NCI-H146 treated with DMSO at 0.1 percent for 48 hours (cell line): ENCODE results near the gene NR3C1.
"Not testable (repeated sequence)": the region's sequence is repeated elsewhere in the genome, so short reads cannot be mapped to it uniquely, and the experiment has no call there.

Source experiments
- DNase-seq: peaks from one replicate; lab custom pipeline; 2025; ENCODE audit not compliant: unreplicated experiment; lab: John Stamatoyannopoulos, UW

NR3C1 gene

GRCh38 chr5:143341807-143342570 is 61.5 kb downstream of the NR3C1 start:
- DNase-seq = no peak

- DNase-seq = no peak
These were observed 62.4 kb downstream of the NR3C1 start for GRCh38 chr5:143340891-143341685.

- no peak for DNase-seq
These were observed 64.7 kb downstream of the NR3C1 start for GRCh38 chr5:143338658-143339366.

GRCh38 chr5:143337946-143338345 is 65.5 kb downstream of the NR3C1 start:
- no peak for DNase-seq

GRCh38 chr5:143336485-143336884 is 67.0 kb downstream of the NR3C1 start:
- no peak for DNase-seq

GRCh38 chr5:143334903-143335302 is 68.6 kb downstream of the NR3C1 start:
- no peak for DNase-seq

- not testable (repeated sequence) for DNase-seq
These were observed 69.1 kb downstream of the NR3C1 start for GRCh38 chr5:143334380-143334779.

- DNase-seq = no peak
These were observed 71.5 kb downstream of the NR3C1 start for GRCh38 chr5:143331956-143332355.

GRCh38 chr5:143329843-143330242 is 73.6 kb downstream of the NR3C1 start:
- DNase-seq = no peak

GRCh38 chr5:143328589-143329220 is 74.8 kb downstream of the NR3C1 start:
- DNase-seq = no peak

GRCh38 chr5:143325086-143325485 is 78.4 kb downstream of the NR3C1 start:
- DNase-seq = not testable (repeated sequence)

- not testable (repeated sequence) for DNase-seq
These were observed 80.4 kb downstream of the NR3C1 start for GRCh38 chr5:143322931-143323630.

- DNase-seq = no peak
These were observed 81.3 kb downstream of the NR3C1 start for GRCh38 chr5:143322176-143322575.

GRCh38 chr5:143319437-143320227 is 83.9 kb downstream of the NR3C1 start:
- DNase-seq = peak; percentile 57

GRCh38 chr5:143318833-143319232 is 84.7 kb downstream of the NR3C1 start:
- DNase-seq = peak; percentile 44

- DNase-seq = no peak
These were observed 85.2 kb downstream of the NR3C1 start for GRCh38 chr5:143318270-143318669.

GRCh38 chr5:143316844-143317631 is 86.4 kb downstream of the NR3C1 start:
- DNase-seq = peak; percentile 13

- DNase-seq = no peak
These were observed 87.1 kb downstream of the NR3C1 start for GRCh38 chr5:143316337-143316736.

- DNase-seq = no peak
These were observed 87.6 kb downstream of the NR3C1 start for GRCh38 chr5:143315929-143316328.
